ENCODE results near the gene RANBP10. TPM values are rescaled to one million over a fixed set of nuclear protein-coding genes. Genes with fewer than 3 reads are reported as not detected.
"Not testable (repeated sequence)": the region's sequence is repeated elsewhere in the genome, so short reads cannot be mapped to it uniquely, and the experiment has no call there.

The RANBP10 gene
- total RNA-seq, 4 donors from 2014 or later: 6.0 to 9.8 (median 8.3) TPM

GRCh38 chr16:67760956-67761230 lies 45.5 kb downstream of the RANBP10 start:
- ATAC-seq (ENCODE audit: low FRiP score) (no peak), DNase-seq (ENCODE audit: low spot score) (no peak)
- no peak for TF ChIP-seq CTCF (IDR thresholded peaks at IDR 0.05)

GRCh38 chr16:67760206-67760955 lies 46.0 kb downstream of the RANBP10 start:
- TF ChIP-seq CTCF (IDR thresholded peaks at IDR 0.05): no peak
- no peak for DNase-seq (ENCODE audit: low spot score)
- ATAC-seq (ENCODE audit: low FRiP score): no peak

- TF ChIP-seq CTCF (IDR thresholded peaks at IDR 0.05): no peak
- no peak for ATAC-seq (ENCODE audit: low FRiP score)
- DNase-seq (ENCODE audit: low spot score): no peak
Observed at GRCh38 chr16:67758966-67759365, 47.4 kb downstream of the RANBP10 start.

- no peak for TF ChIP-seq CTCF (IDR thresholded peaks at IDR 0.05)
- DNase-seq (ENCODE audit: low spot score) (no peak), ATAC-seq (ENCODE audit: low FRiP score) (no peak)
Observed at GRCh38 chr16:67758006-67758405, 48.4 kb downstream of the RANBP10 start.

GRCh38 chr16:67752641-67753040 lies 53.7 kb downstream of the RANBP10 start:
- ATAC-seq (ENCODE audit: low FRiP score) (no peak), DNase-seq (ENCODE audit: low spot score) (no peak)
- no peak for TF ChIP-seq CTCF (IDR thresholded peaks at IDR 0.05)

GRCh38 chr16:67751331-67751730 lies 55.0 kb downstream of the RANBP10 start:
- not testable (repeated sequence) for ATAC-seq (ENCODE audit: low FRiP score)

GRCh38 chr16:67750466-67750865 lies 55.9 kb downstream of the RANBP10 start:
- DNase-seq (ENCODE audit: low spot score): no peak
- no peak for TF ChIP-seq CTCF (IDR thresholded peaks at IDR 0.05)
- ATAC-seq (ENCODE audit: low FRiP score): no peak

More at GRCh38 chr16:67751331-67751730, 55.0 kb downstream of the RANBP10 start:
- not testable (repeated sequence) for DNase-seq (ENCODE audit: low spot score)

Data from omental fat pad (tissue), 4 donors.